ENCODE measurements around the gene TERC.

The TERC gene

GRCh38 chr3:169781209-169781855 is 16.5 kb upstream of the TERC start:
- TF ChIP-seq CTCF (conservative IDR thresholded peaks at IDR 0.05; ENCODE audit: low read length), result no peak
- TF ChIP-seq EZH2phosphoT487 (IDR thresholded peaks at IDR 0.05; ENCODE audit: borderline replicate concordance), result no peak
- H3K4me1 ChIP-seq (ENCODE audit: insufficient read depth, low read length, poor library complexity, severe bottlenecking), result peaks cover 26% of the 10 kb centered on the region

GRCh38 chr3:169780742-169781141 is 15.9 kb upstream of the TERC start:
- H3K9me3 ChIP-seq (ENCODE audit: insufficient read depth, low read depth, low read length), result no peaks in the 10 kb centered on the region
- peaks cover 33% of the 10 kb centered on the region for H3K36me3 ChIP-seq (ENCODE audit: insufficient read depth, low read length)
- H3K4me1 ChIP-seq (ENCODE audit: insufficient read depth, low read length, poor library complexity, severe bottlenecking), result peaks cover 32% of the 10 kb centered on the region
- no peaks in the 10 kb centered on the region for H3K9me2 ChIP-seq (replicated peaks; ENCODE audit: low read depth, low read length)
- peaks cover 30% of the 10 kb centered on the region for H3K79me2 ChIP-seq (ENCODE audit: insufficient read depth, low read length)
- H3K27me3 ChIP-seq (ENCODE audit: insufficient read depth, low read length, poor library complexity, severe bottlenecking), result no peaks in the 10 kb centered on the region
- H3K4me3 ChIP-seq (ENCODE audit: low read length, poor library complexity, severe bottlenecking), result peak overlapping the region; percentile 3
- H3K9ac ChIP-seq (ENCODE audit: low read depth, low read length, poor library complexity, severe bottlenecking), result no peak overlapping the region
- H3F3A ChIP-seq (ENCODE audit: low read depth), result no peaks in the 10 kb centered on the region
- TF ChIP-seq EZH2phosphoT487 (IDR thresholded peaks at IDR 0.05; ENCODE audit: borderline replicate concordance) (no peak), CTCF (conservative IDR thresholded peaks at IDR 0.05; ENCODE audit: low read length) (no peak)
- H2AFZ ChIP-seq (ENCODE audit: low read length), result no peak overlapping the region
- peaks cover 53% of the 10 kb centered on the region for H4K20me1 ChIP-seq (ENCODE audit: insufficient read depth, low read length, poor library complexity, severe bottlenecking)
- peak overlapping the region; percentile 38 for H3K4me2 ChIP-seq (ENCODE audit: low read depth, low read length, poor library complexity, severe bottlenecking)

More at GRCh38 chr3:169781209-169781855, 16.5 kb upstream of the TERC start:
- Histone ChIP-seq H3K4me3 (ENCODE audit: low read length, poor library complexity, severe bottlenecking) (peak overlapping the region; percentile 3), H2AFZ (ENCODE audit: low read length) (no peak overlapping the region), H3K79me2 (ENCODE audit: insufficient read depth, low read length) (peaks cover 24% of the 10 kb centered on the region), H3F3A (ENCODE audit: low read depth) (no peaks in the 10 kb centered on the region), H3K4me2 (ENCODE audit: low read depth, low read length, poor library complexity, severe bottlenecking) (peak overlapping the region; percentile 38), H4K20me1 (ENCODE audit: insufficient read depth, low read length, poor library complexity, severe bottlenecking) (peaks cover 48% of the 10 kb centered on the region), H3K36me3 (ENCODE audit: insufficient read depth, low read length) (peaks cover 39% of the 10 kb centered on the region), H3K9me3 (ENCODE audit: insufficient read depth, low read depth, low read length) (no peaks in the 10 kb centered on the region), H3K9me2 (replicated peaks; ENCODE audit: low read depth, low read length) (no peaks in the 10 kb centered on the region), H3K27me3 (ENCODE audit: insufficient read depth, low read length, poor library complexity, severe bottlenecking) (no peaks in the 10 kb centered on the region), H3K9ac (ENCODE audit: low read depth, low read length, poor library complexity, severe bottlenecking) (no peak overlapping the region)

GRCh38 chr3:169777822-169778221 is 13.0 kb upstream of the TERC start:
- H3K9ac ChIP-seq (ENCODE audit: low read depth, low read length, poor library complexity, severe bottlenecking), result no peak overlapping the region
- H3F3A ChIP-seq (ENCODE audit: low read depth), result peaks cover 2% of the 10 kb centered on the region
- no peaks in the 10 kb centered on the region for H3K27me3 ChIP-seq (ENCODE audit: insufficient read depth, low read length, poor library complexity, severe bottlenecking)
- H2AFZ ChIP-seq (ENCODE audit: low read length), result no peak overlapping the region
- H3K4me3 ChIP-seq (ENCODE audit: low read length, poor library complexity, severe bottlenecking), result no peak overlapping the region
- H3K4me2 ChIP-seq (ENCODE audit: low read depth, low read length, poor library complexity, severe bottlenecking), result peak overlapping the region; percentile 80
- H3K9me3 ChIP-seq (ENCODE audit: insufficient read depth, low read depth, low read length), result no peaks in the 10 kb centered on the region
- H4K20me1 ChIP-seq (ENCODE audit: insufficient read depth, low read length, poor library complexity, severe bottlenecking), result peaks cover 70% of the 10 kb centered on the region
- H3K4me1 ChIP-seq (ENCODE audit: insufficient read depth, low read length, poor library complexity, severe bottlenecking), result peaks cover 50% of the 10 kb centered on the region
- no peak for TF ChIP-seq EZH2phosphoT487 (IDR thresholded peaks at IDR 0.05; ENCODE audit: borderline replicate concordance)
- TF ChIP-seq CTCF (conservative IDR thresholded peaks at IDR 0.05; ENCODE audit: low read length), result no peak
- no peaks in the 10 kb centered on the region for H3K9me2 ChIP-seq (replicated peaks; ENCODE audit: low read depth, low read length)
- peaks cover 52% of the 10 kb centered on the region for H3K79me2 ChIP-seq (ENCODE audit: insufficient read depth, low read length)
- peaks cover 18% of the 10 kb centered on the region; the same call in 1 of the 2 replicates for H3K36me3 ChIP-seq (ENCODE audit: insufficient read depth, low read length)

All from Loucy (cell line).